SU-DHL-6 (cell line): ENCODE measurements around the gene HOXD11.

Experiments
- CTCF ChIP-seq: fragments of 200-600 bp; sonication (generic); IDR thresholded peaks from one replicate; pipeline ENCODE4 v1.5.1; 2017; ENCODE audit warnings: antibody characterized with exemption, mild to moderate bottlenecking, low read length, moderate library complexity; ENCODE audit not compliant: insufficient read depth, poor library complexity, severe bottlenecking
- EZH2phosphoT487 ChIP-seq: fragments of 200-600 bp; sonication (generic), shearing (Covaris generic); conservative IDR thresholded peaks from 2 replicates; pipeline ENCODE4 v1.6.1; 2018; ENCODE audit warnings: mild to moderate bottlenecking, antibody characterized with exemption, low read length, moderate library complexity, mixed read lengths

DNA sequence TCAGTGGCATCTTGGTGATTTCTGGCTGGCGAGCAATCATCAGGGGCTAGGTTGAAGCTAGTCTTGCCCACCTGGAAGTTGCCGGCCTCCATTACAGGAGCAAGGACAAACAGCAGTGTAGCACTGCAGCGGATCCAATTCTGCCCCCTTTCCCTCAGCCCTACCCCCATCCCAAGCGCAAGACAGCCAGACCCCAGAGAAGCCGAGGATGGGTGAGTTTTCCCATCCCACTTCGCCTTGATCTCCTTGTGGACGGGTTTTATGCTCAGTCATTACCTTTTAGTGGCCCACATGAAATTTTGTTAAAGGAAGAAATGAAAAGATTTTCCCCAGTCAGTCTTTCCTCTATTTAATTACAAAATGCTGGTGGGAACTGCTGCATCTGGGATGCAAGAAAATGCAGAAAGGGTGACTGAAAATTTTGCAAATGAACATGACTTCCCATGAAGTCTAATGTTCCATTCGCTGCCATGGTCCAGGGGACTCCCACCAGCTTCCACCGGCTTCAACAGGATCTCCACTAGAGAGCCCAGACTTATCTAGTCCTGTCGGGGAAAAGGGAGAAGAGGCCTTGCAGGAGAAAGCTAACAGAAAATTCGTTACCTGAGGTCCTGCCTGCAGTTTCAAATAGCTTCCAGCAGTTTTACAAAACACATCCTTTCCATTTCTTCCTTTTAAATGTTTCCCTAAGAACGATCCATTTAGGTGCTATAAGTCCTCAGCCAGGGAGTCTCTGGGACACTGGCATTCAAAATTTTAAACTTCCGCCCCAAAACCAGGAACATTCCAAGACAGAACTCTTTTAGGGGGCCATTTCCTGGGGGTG is 13.5 kb downstream of the HOXD11 start:
- no peak for TF ChIP-seq CTCF
- no peak for TF ChIP-seq EZH2phosphoT487
